ENCODE measurements around the gene OR1D5. TPM values are rescaled to one million over a fixed set of nuclear protein-coding genes. Genes with fewer than 3 reads are reported as not detected.

OR1D5 gene
- total RNA-seq, 2 experiments from 2014 or later: not detected

DNA sequence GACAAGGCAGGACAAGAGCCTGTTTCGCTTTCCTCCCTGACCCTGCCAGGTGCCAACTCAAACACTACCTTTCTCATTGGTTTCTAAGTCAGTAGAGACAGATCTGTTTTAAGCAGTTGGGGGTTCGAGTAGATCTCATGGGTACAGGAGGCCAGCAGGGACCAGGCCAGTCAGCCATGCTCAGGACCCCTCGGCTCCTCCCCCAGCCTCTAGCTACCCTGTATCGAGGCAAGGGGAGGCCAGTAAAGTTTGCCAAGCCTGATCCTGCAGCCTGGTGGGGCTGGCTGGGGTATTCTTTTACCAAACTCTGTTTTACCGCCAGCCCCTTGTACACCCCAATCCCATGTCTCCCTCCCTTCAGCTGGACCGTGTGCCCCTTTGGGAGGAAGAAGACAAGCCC lies 26.6 kb downstream of the OR1D5 start:
- H3K36me3 ChIP-seq (ENCODE audit: insufficient read depth, low read length): no peaks in the 10 kb centered on the region
- CTCF ChIA-PET (ENCODE audit: unreplicated experiment): no interaction called here
- no peak overlapping the region for H3K4me3 ChIP-seq (ENCODE audit: low read depth, low read length, poor library complexity, severe bottlenecking)
- BruUV-seq (replicated peaks): TSS peak; percentile 52
- DNase-seq (ENCODE audit: low spot score): no peak
- no peaks in the 10 kb centered on the region for H3K9me2 ChIP-seq (ENCODE audit: insufficient read depth, low read length)
- H2AFZ ChIP-seq (ENCODE audit: low read length): no peak overlapping the region
- H4K20me1 ChIP-seq (ENCODE audit: insufficient read depth, low read length): no peaks in the 10 kb centered on the region
- peaks cover 5% of the 10 kb centered on the region for H3K4me1 ChIP-seq (ENCODE audit: insufficient read depth, low read length, poor library complexity, severe bottlenecking)
- no peak overlapping the region for H3K27ac ChIP-seq (ENCODE audit: low read depth, low read length, poor library complexity, severe bottlenecking)
- POLR2A ChIA-PET: no interaction called here
- H3K79me2 ChIP-seq (ENCODE audit: insufficient read depth, low read depth, low read length): no peaks in the 10 kb centered on the region
- H3K4me2 ChIP-seq (ENCODE audit: low read length): no peak overlapping the region
- TF ChIP-seq EZH2phosphoT487 (IDR thresholded peaks at IDR 0.05; ENCODE audit: borderline replicate concordance, low read depth, low read length): no peak
- TF ChIP-seq, protein P1, sequence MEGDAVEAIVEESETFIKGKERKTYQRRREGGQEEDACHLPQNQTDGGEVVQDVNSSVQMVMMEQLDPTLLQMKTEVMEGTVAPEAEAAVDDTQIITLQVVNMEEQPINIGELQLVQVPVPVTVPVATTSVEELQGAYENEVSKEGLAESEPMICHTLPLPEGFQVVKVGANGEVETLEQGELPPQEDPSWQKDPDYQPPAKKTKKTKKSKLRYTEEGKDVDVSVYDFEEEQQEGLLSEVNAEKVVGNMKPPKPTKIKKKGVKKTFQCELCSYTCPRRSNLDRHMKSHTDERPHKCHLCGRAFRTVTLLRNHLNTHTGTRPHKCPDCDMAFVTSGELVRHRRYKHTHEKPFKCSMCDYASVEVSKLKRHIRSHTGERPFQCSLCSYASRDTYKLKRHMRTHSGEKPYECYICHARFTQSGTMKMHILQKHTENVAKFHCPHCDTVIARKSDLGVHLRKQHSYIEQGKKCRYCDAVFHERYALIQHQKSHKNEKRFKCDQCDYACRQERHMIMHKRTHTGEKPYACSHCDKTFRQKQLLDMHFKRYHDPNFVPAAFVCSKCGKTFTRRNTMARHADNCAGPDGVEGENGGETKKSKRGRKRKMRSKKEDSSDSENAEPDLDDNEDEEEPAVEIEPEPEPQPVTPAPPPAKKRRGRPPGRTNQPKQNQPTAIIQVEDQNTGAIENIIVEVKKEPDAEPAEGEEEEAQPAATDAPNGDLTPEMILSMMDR (conservative IDR thresholded peaks at IDR 0.05; ENCODE audit: low read length): no peak
- H3K9me3 ChIP-seq (ENCODE audit: low read length): no peaks in the 10 kb centered on the region
- intact Hi-C loops (cut with micrococcal nuclease; ENCODE audit: unreplicated experiment): no loop called here

DNA sequence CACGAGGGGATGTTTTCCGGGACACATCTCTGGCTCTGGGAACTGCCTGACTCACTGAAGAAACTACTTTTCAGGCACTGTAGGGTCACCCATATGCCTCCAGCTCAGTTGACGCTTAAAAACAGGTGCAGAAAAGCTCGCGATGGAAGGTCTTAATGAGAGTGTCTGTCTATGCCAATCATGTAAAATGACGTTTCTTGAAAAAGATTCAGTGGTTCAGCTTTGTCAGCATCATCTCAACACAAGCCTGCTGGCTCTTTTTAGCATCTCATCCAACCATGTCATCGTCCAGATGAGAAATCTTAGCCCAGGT lies 27.5 kb downstream of the OR1D5 start:
- CTCF ChIA-PET (ENCODE audit: unreplicated experiment): no interaction called here

DNA sequence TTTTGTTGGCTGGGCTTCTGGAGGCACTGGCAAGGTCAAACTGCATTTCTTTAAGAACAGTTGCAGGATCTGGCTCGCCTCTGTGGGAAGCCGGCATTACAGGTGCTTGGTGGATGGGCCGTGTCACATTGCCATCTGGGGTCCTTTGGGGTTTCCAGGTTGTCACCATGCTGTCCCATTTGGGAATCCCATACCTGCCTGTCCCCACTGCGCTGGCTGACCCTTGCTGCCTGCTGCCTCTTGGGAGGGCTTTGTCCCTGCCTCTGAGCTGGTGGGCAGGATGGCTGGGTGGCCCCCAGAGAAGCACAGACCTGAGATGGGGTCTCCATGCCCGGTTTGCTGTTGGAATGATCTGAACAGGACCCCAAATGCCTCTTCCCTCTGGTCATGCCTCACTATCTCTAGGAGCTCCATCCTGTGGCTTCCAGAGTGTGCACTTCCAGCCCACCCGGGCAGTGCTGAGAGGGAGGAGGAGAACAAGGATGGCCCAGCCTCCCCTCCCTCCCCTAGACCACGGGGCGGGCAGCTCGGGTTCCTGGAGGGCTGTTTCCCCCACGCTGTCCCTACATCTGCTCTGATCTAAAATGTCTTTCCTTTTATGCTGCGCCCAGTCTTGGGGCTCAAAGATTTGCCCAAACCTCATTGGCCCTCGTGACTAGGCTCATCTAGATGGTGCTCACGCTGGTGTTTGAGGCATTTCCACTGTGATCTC lies 28.0 kb downstream of the OR1D5 start:
- no peaks in the 10 kb centered on the region for H3K9me2 ChIP-seq (ENCODE audit: insufficient read depth, low read length)
- no peak overlapping the region for H3K4me3 ChIP-seq (ENCODE audit: low read depth, low read length, poor library complexity, severe bottlenecking)
- H3K36me3 ChIP-seq (ENCODE audit: insufficient read depth, low read length): peaks cover 3% of the 10 kb centered on the region; the same call in 1 of the 2 replicates
- ChIA-PET CTCF (ENCODE audit: unreplicated experiment) (no interaction called here), POLR2A (interaction anchor here (0.7 kb wide), 1 partner anchor 92 kb away, joined by 3 read pairs; no protein-coding TSS in a partner anchor)
- no peak overlapping the region for H2AFZ ChIP-seq (ENCODE audit: low read length)
- H4K20me1 ChIP-seq (ENCODE audit: insufficient read depth, low read length): no peaks in the 10 kb centered on the region
- BruUV-seq (replicated peaks): no TSS peak
- H3K27ac ChIP-seq (ENCODE audit: low read depth, low read length, poor library complexity, severe bottlenecking): no peak overlapping the region
- no peak for DNase-seq (ENCODE audit: low spot score)
- H3K4me2 ChIP-seq (ENCODE audit: low read length): no peak overlapping the region
- peaks cover 5% of the 10 kb centered on the region for H3K4me1 ChIP-seq (ENCODE audit: insufficient read depth, low read length, poor library complexity, severe bottlenecking)
- H3K79me2 ChIP-seq (ENCODE audit: insufficient read depth, low read depth, low read length): no peaks in the 10 kb centered on the region
- H3K9me3 ChIP-seq (ENCODE audit: low read length): no peaks in the 10 kb centered on the region
- TF ChIP-seq, protein P1 (conservative IDR thresholded peaks at IDR 0.05; ENCODE audit: low read length): no peak
- TF ChIP-seq EZH2phosphoT487 (IDR thresholded peaks at IDR 0.05; ENCODE audit: borderline replicate concordance, low read depth, low read length): no peak
- intact Hi-C loops (cut with micrococcal nuclease; ENCODE audit: unreplicated experiment): no loop called here

More for the DNA sequence above, 27.5 kb downstream of the OR1D5 start:
- TF ChIP-seq EZH2phosphoT487 (IDR thresholded peaks at IDR 0.05; ENCODE audit: borderline replicate concordance, low read depth, low read length): no peak
- TF ChIP-seq, protein P1 (conservative IDR thresholded peaks at IDR 0.05; ENCODE audit: low read length): no peak
- no peak for DNase-seq (ENCODE audit: low spot score)
- no peak overlapping the region for H2AFZ ChIP-seq (ENCODE audit: low read length)
- intact Hi-C loops (cut with micrococcal nuclease; ENCODE audit: unreplicated experiment): no loop called here
- no peak overlapping the region for H3K27ac ChIP-seq (ENCODE audit: low read depth, low read length, poor library complexity, severe bottlenecking)
- H3K4me1 ChIP-seq (ENCODE audit: insufficient read depth, low read length, poor library complexity, severe bottlenecking): peaks cover 5% of the 10 kb centered on the region
- no peaks in the 10 kb centered on the region for H3K9me2 ChIP-seq (ENCODE audit: insufficient read depth, low read length)
- POLR2A ChIA-PET: no interaction called here
- no peaks in the 10 kb centered on the region for H3K9me3 ChIP-seq (ENCODE audit: low read length)
- no peaks in the 10 kb centered on the region for H3K79me2 ChIP-seq (ENCODE audit: insufficient read depth, low read depth, low read length)
- no TSS peak for BruUV-seq (replicated peaks)
- H3K4me3 ChIP-seq (ENCODE audit: low read depth, low read length, poor library complexity, severe bottlenecking): no peak overlapping the region
- no peaks in the 10 kb centered on the region for H3K36me3 ChIP-seq (ENCODE audit: insufficient read depth, low read length)
- no peak overlapping the region for H3K4me2 ChIP-seq (ENCODE audit: low read length)
- H4K20me1 ChIP-seq (ENCODE audit: insufficient read depth, low read length): no peaks in the 10 kb centered on the region

Data from OCI-LY7 (cell line).